HG03565 (cell line): ENCODE measurements around the gene ITGA1.

Source experiments
- ATAC-seq: cut with Tn5 transposase; IDR thresholded peaks from one replicate; pipeline ENCODE4 v1.9.1; 2021; ENCODE audit warnings: mild to moderate bottlenecking, moderate library complexity; ENCODE audit not compliant: unreplicated experiment

The ITGA1 gene

GRCh38 chr5:52771343-52772039 is 16.2 kb upstream of the ITGA1 start:
- peak; percentile 91 for ATAC-seq

- no peak for ATAC-seq
Observed at GRCh38 chr5:52772668-52773067, 15.0 kb upstream of the ITGA1 start.

GRCh38 chr5:52773342-52773741 is 14.4 kb upstream of the ITGA1 start:
- ATAC-seq: no peak

- no peak for ATAC-seq
Observed at GRCh38 chr5:52774005-52774410, 13.7 kb upstream of the ITGA1 start.

- ATAC-seq: no peak
Observed at GRCh38 chr5:52776116-52776515, 11.6 kb upstream of the ITGA1 start.

- ATAC-seq: no peak
Observed at GRCh38 chr5:52777186-52777585, 10.5 kb upstream of the ITGA1 start.

GRCh38 chr5:52778781-52779180 is 8.9 kb upstream of the ITGA1 start:
- no peak for ATAC-seq

GRCh38 chr5:52779213-52779612 is 8.5 kb upstream of the ITGA1 start:
- no peak for ATAC-seq

- ATAC-seq: no peak
Observed at GRCh38 chr5:52783226-52783959, 4.3 kb upstream of the ITGA1 start.

- ATAC-seq: no peak
Observed at GRCh38 chr5:52784737-52785136, 3.0 kb upstream of the ITGA1 start.

- ATAC-seq: no peak
Observed at GRCh38 chr5:52786391-52786790, 1.3 kb upstream of the ITGA1 start.

GRCh38 chr5:52786949-52787599 is 642 bp upstream of the ITGA1 start:
- ATAC-seq: no peak

- no peak for ATAC-seq
Observed at GRCh38 chr5:52788505-52788821, 747 bp downstream of the ITGA1 start.

GRCh38 chr5:52789378-52789777 is 1.7 kb downstream of the ITGA1 start:
- no peak for ATAC-seq

- ATAC-seq: no peak
Observed at GRCh38 chr5:52789851-52790250, 2.1 kb downstream of the ITGA1 start.

GRCh38 chr5:52791366-52791765 is 3.6 kb downstream of the ITGA1 start:
- no peak for ATAC-seq

GRCh38 chr5:52794519-52794918 is 6.8 kb downstream of the ITGA1 start:
- ATAC-seq: no peak

GRCh38 chr5:52796031-52796430 is 8.3 kb downstream of the ITGA1 start:
- no peak for ATAC-seq

GRCh38 chr5:52796516-52797103 is 8.9 kb downstream of the ITGA1 start:
- no peak for ATAC-seq

- no peak for ATAC-seq
Observed at GRCh38 chr5:52798938-52799337, 11.2 kb downstream of the ITGA1 start.

GRCh38 chr5:52799358-52799982 is 11.8 kb downstream of the ITGA1 start:
- ATAC-seq: peak; percentile 12
